GM10847 (cell line): ENCODE measurements around the gene ARHGEF4.

Source experiments
- POLR2A ChIP-seq: IDR thresholded peaks from 2 replicates; pipeline ENCODE4 v1.6.1; 2011; ENCODE audit not compliant: insufficient read length; ENCODE audit errors: extremely low read depth

Gene ARHGEF4

GRCh38 chr2:131046918-131047652, 210.4 kb downstream of the ARHGEF4 start:
- no peak for TF ChIP-seq POLR2A

DNA sequence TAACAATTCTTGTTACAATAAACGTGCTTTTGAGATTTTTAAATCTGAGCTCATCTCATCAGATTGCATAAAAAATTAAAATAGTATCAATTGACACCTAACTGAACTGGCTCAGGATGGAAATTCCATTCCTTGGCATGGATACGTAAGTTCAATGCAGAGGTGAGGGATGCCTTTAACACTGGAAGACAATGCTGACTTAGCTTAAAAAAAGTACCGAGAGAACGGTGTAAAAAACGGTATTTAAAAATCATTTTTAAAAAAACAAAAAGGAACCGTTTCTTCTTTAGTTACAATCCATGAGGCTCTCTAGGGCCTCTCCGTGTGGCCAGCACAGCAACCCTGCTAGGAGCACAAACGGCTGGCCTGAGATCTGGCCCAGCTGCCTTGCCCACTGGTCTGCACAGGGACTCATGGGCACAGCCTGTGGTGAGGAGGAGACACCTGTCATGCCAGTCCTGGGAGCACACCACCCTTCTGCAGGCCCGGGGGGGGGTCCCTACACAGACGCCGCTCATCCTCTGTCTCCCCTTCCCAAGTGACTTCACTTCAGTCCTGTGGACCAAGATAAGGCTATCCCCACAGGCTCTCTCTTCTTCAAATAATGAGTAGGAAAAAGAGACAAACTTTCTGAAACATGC, 211.3 kb downstream of the ARHGEF4 start:
- no peak for TF ChIP-seq POLR2A

- TF ChIP-seq POLR2A = no peak
Observed at GRCh38 chr2:131048641-131049040, 211.9 kb downstream of the ARHGEF4 start.

DNA sequence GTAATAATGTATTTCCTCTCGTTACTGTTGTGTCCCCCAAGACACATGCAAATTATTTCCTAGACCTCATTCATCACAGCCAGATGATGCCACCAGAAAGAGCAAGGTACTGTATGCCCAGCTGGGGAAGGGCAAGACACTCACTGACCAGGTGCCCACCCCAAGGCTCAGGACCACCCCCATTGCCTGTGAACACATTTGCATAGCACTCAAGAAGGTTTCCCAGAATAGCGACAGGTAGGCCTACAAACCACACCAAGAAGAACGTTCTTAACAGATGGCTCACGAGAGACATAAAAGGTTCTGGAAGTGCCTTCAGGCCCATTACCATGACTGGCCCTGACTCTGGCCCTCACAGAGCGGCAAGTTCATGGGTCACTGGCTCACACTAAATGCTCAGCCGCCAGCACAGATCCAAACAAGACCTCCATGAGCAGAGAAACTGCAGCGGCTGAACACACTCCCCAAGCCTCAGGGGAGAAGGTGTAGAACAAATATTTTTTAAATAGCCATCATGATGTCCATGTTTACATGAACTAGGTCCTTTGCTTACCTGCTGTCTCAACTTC, 212.5 kb downstream of the ARHGEF4 start:
- TF ChIP-seq POLR2A = no peak

DNA sequence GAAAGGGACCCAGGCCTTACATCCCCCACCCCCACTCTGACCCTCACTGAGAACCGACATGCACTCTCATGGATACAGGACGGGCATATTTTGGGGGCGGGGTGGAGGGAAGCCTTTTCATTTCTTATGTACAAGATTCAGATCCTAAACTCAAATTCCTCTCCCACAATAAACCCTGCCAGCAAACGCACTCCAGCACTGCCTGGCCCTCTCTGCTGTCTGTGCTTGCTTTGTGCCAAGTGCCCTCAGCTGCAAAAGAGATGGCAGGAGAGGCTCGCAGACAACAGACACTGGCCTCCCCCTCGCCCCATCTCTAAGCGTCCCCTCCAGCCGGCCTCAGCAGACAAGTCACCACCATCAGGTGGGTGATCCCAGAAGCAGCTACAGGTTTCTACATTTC, 214.2 kb downstream of the ARHGEF4 start:
- TF ChIP-seq POLR2A = no peak

DNA sequence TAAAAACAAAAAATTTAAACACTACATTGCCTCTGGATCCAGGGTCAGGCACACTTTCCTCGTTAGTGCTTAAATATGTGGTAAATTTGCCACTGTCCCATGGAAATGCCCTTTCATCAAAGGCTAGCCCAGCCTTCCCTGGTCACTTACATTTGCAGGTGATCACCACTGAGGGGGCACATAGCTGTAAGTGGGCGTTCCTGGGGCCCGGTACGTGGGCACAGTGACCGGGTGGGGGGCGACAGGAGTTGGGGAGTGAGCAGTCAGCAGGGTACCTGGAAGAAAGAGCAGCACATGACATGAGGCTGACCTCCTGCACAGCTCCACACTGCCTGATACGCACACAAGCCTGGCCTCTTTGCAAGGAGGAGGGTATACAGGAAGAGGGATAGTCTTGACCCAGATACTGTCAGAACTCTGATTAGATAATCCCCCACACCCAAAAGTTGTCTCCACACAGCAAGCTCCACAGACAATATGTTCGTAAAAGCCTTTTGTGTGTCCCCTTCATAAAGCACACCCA, 216.1 kb downstream of the ARHGEF4 start:
- TF ChIP-seq POLR2A = no peak

DNA sequence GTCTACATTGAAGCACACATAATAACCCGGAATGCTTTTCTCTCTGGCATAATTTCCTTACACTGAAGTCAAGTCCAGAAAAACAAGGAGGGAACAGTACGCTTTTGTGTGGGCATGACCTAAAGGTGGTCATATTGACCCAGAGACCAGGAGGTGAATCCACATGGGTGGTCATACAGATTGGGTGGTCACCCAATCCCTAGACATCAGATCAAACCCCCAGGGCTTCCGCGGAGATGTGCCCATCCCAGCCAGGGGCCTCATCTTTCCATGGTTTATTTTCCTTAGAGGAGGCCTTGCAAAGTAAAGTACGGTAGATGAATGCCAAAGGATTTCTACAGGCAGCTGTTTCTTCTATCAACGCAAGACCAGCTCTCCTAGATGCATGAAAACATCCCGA, 217.8 kb downstream of the ARHGEF4 start:
- TF ChIP-seq POLR2A = no peak

GRCh38 chr2:131055169-131056065, 218.7 kb downstream of the ARHGEF4 start:
- TF ChIP-seq POLR2A = no peak

DNA sequence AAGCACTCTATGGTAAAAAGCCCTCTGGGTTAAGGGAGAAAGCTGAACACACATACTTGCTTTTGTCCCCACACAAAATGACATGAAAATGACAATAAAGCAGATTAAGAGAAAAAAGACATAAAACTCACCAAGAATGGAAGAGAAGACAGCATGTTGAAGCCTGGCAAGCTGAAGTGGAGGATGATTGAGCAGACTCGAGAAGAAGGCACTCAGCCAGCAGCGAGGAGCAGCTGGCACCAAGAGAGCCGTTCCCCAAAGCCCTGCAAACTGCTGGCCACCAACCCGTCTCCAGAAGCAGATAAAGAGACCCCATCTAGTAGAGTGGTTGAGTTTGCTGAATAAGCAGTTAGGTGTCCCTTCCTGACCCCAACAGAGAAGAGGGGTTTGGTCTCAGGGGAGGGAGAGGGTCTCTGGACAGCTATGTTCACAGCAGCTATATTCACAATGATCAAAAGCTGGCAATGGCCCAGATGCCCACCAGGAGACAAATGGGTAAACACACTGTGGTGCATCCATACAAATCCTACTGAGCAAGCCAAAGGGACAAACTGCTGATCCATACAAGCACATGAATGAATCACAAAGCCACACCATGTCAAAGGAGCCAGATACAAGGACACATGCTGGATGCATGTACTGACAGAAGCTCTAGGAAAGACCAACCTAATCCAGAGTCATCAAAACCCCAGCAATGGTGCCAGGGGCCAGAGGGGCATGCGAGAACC, 219.7 kb downstream of the ARHGEF4 start:
- TF ChIP-seq POLR2A = no peak

DNA sequence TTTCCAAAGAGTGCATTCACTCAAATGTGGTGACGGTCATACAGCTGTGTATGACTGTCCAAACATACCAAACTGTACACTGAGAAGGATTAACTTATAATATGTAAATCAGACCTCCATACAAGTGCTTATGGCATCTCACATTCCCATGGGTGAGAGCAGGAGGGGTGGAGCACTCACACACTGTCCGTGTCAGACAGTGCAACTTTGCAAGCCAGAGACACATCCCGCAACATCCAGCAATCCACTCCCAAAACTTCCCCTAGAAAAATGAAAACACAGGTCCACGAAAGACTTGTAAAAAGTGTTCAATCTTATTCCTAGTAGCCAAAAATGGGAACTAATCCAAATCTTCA, 220.2 kb downstream of the ARHGEF4 start:
- no peak for TF ChIP-seq POLR2A

- TF ChIP-seq POLR2A = no peak
Observed at GRCh38 chr2:131058214-131058843, 221.6 kb downstream of the ARHGEF4 start.

- TF ChIP-seq POLR2A = no peak
Observed at GRCh38 chr2:131058920-131059319, 222.2 kb downstream of the ARHGEF4 start.

DNA sequence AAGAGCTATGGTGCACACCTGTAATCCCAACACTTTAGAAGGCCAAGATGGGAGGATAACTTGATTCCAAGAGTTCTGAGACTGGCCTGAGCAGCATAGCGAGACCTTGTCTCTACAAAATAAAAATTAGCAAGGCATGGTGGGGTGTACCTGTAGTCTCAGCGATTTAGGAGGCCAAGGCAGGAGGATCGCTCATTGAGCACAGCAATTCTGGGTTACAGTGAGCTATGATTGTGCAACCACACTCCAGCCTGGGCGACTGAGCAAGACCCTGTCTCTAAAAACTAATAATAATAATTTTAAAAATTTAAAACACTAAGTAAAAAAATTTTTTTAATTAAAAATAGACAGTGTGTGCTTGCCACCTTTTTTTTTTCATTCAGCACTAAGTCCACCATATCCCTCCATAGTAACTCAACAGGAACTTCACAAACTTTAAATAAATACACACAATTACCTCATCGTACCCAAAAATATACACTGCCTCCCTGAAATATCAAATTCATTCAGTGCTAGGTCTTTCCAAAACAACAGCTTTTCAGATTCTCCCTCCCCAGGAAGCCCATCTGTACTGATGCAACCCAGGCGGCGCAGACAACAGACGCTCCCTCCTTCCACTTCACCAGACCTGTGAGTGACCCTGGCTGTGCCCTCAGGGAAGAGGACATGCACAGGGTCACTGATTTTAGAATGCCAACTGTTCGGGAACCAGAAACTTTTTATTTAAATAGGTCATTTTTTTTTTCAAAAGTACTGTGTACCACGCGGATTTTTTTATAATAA, 227.0 kb downstream of the ARHGEF4 start:
- TF ChIP-seq POLR2A = no peak

DNA sequence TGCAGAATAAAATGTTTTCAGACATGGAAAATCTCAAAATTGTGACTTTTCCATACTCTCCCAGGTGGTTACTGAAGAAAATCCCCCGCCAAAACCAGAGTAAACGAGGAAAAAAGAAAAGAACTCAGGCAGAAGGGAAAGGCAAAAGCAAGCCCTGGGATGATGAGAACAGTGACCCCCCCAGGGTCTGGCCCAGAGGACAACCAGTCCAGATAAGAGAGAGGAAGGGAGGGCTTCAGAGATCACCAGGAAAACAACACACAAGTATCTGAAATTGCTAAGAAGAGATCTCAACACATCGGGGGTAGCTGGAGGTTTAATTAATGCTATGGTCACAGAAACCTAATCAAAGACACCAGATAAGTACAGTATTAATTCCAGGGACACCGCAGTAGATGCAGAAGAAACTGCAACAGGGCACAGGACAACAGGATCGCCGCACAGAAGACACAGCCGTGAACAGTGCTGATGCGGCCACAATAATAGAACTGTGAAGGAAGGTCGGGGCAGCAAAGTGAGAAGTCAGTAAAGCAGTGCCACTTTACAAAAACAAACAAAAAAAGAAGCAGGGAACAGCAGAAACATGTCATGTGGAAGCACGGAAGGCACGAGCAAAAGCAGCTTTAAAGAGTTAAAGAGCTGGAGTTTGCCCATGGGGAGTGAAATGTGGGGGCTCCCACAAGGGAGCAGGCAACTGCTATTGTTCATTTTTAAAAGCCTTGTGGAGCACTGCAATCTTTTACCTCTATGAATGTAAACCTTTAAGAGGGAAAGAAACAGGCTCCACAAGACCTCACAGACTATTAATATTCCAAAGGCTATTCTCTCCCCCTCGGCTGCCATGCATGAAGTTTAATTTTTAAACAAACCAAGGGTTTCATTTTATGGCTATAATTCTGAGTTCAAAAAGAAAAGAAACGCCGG, 228.1 kb downstream of the ARHGEF4 start:
- no peak for TF ChIP-seq POLR2A
